Panc1 (cell line): Measurements from ENCODE around the gene ECHDC3. TPM values are rescaled to one million over a fixed set of nuclear protein-coding genes. Genes with fewer than 3 reads are reported as not detected.

Experiments
- ATAC-seq: fragments of 200-7000 bp; cut with Tn5 transposase; 2 replicates; pipeline ENCODE4 v1.9.1; 2020; ENCODE audit warnings: mild to moderate bottlenecking, moderate library complexity
- BruUV-seq: library from RNA; stranded (reverse); fragments of 400-500 nt; replicated peaks from 2 replicates; lab custom pipeline; 2021; lab: Mats Ljungman, UMichigan
- CTCF ChIA-PET: fragments of 300-600 bp; sonication (Branson Sonifier 250); formaldehyde crosslinking; loops from one replicate; lab custom pipeline; 2022; ENCODE audit warnings: antibody characterized with exemption; lab: Charles Lee
- POLR2A ChIA-PET: fragments of 300-600 bp; sonication (Branson Sonifier 250); formaldehyde crosslinking; loops from one replicate; lab custom pipeline; 2022; ENCODE audit warnings: antibody characterized with exemption; lab: Charles Lee
- DNase-seq: peaks from one replicate; pipeline ENCODE4 v3.0.0-alpha.2; 2010; ENCODE audit warnings: low read depth, low spot score
- H3K27ac ChIP-seq: 2 replicates; pipeline ENCODE4 v1.5.1; 2011; ENCODE audit warnings: mild to moderate bottlenecking, low read length, inconsistent platforms
- H3K27me3 ChIP-seq: fragments of 200-500 bp; sonication (Bioruptor generic); 2 replicates; pipeline ENCODE4 v1.6.0; 2014; ENCODE audit warnings: low read length, inconsistent platforms; ENCODE audit not compliant: control insufficient read depth, insufficient read depth
- H3K36me3 ChIP-seq: fragments of 200-500 bp; sonication (Bioruptor generic); 2 replicates; pipeline ENCODE4 v1.5.1; 2014; ENCODE audit warnings: inconsistent platforms, mild to moderate bottlenecking, low read length, moderate library complexity; ENCODE audit not compliant: control insufficient read depth, insufficient read depth
- H3K4me1 ChIP-seq: 2 replicates; pipeline ENCODE4 v1.5.1; 2011; ENCODE audit warnings: inconsistent platforms, mild to moderate bottlenecking, low read length, moderate library complexity; ENCODE audit not compliant: control insufficient read depth, insufficient read depth
- H3K4me3 ChIP-seq, 2 experiments: 2 replicates each; pipeline ENCODE4 v1.5.1; 2011 to 2012; ENCODE audit warnings: low read depth in 2 of 2, low read length in 2 of 2, mild to moderate bottlenecking in 2 of 2, inconsistent platforms in 1 of 2, moderate library complexity in 1 of 2
- H3K9me3 ChIP-seq: fragments of 200-500 bp; sonication (Bioruptor generic); 2 replicates; pipeline ENCODE4 v1.5.1; 2014; ENCODE audit warnings: low read depth, mild to moderate bottlenecking, inconsistent platforms, low read length, moderate library complexity; ENCODE audit not compliant: control insufficient read depth, insufficient read depth
- POLR2AphosphoS5 ChIP-seq: IDR thresholded peaks from 2 replicates; pipeline ENCODE4 v1.6.1; 2012; ENCODE audit warnings: mild to moderate bottlenecking, low read depth, low read length, moderate library complexity
- SIN3A ChIP-seq: IDR thresholded peaks from 2 replicates; pipeline ENCODE4 v1.6.1; 2012; ENCODE audit warnings: low read depth, mild to moderate bottlenecking, low read length, moderate library complexity, borderline replicate concordance; ENCODE audit not compliant: insufficient read depth
- TCF7L2 ChIP-seq: IDR thresholded peaks from 2 replicates; pipeline ENCODE4 v1.6.1; 2011; ENCODE audit warnings: mild to moderate bottlenecking, low read depth, low read length, inconsistent platforms
- in situ Hi-C: cut with HindIII; loops from 2 replicates; pipeline ENCODE4 v1.10.0; 2016; ENCODE audit warnings: low sequenced_read_pairs, low pct_unique_long_range_greater_than_20kb
- intact Hi-C: fragments of 100-400 bp; cut with micrococcal nuclease; formaldehyde crosslinking; loops from one replicate; pipeline ENCODE4 v1.10.0; 2022; ENCODE audit not compliant: unreplicated experiment
- total RNA-seq: library from RNA; stranded (reverse); gene quantifications from one replicate; pipeline ENCODE4 v1.2.1, GENCODE V29; 2021; ENCODE audit not compliant: unreplicated experiment
- TF ChIP-seq, protein P1 (sequence below), 2 experiments: IDR thresholded peaks; 2 replicates each; pipeline ENCODE4 v1.6.1; 2011 to 2012; ENCODE audit warnings: low read depth in 2 of 2, control low read depth in 1 of 2, low read length in 1 of 2, mild to moderate bottlenecking in 1 of 2, moderate library complexity in 1 of 2; ENCODE audit not compliant: insufficient read depth in 1 of 2
- TF ChIP-seq, protein P2 (sequence below): fragments of 450-650 bp; IDR thresholded peaks from 2 replicates; pipeline ENCODE4 v1.5.1; 2017; ENCODE audit warnings: mild to moderate bottlenecking

The ECHDC3 gene
- total RNA-seq, 1 experiment from 2014 or later, result 5.8 TPM

DNA sequence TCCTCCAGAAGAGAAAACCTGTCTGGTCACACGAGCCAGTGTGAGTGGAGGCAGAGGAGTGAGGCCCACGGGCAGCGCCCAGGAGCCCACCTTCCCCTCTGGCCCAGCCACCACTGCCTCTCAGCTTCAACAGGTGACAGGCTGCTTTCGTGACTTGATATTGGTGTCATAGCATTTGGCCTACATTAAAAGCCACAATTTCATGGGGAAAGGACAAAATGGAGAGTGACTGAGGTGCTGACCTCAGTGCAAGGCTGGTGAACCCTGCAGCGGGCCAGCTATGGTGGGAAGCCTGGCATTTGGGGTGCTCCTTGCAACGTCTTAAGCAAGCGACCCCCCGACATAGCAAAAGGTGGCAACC, 21.3 kb downstream of the ECHDC3 start:
- no peaks in the 10 kb centered on the region for H3K36me3 ChIP-seq
- H3K4me3 ChIP-seq, result no peak overlapping the region
- TF ChIP-seq, protein P1, sequence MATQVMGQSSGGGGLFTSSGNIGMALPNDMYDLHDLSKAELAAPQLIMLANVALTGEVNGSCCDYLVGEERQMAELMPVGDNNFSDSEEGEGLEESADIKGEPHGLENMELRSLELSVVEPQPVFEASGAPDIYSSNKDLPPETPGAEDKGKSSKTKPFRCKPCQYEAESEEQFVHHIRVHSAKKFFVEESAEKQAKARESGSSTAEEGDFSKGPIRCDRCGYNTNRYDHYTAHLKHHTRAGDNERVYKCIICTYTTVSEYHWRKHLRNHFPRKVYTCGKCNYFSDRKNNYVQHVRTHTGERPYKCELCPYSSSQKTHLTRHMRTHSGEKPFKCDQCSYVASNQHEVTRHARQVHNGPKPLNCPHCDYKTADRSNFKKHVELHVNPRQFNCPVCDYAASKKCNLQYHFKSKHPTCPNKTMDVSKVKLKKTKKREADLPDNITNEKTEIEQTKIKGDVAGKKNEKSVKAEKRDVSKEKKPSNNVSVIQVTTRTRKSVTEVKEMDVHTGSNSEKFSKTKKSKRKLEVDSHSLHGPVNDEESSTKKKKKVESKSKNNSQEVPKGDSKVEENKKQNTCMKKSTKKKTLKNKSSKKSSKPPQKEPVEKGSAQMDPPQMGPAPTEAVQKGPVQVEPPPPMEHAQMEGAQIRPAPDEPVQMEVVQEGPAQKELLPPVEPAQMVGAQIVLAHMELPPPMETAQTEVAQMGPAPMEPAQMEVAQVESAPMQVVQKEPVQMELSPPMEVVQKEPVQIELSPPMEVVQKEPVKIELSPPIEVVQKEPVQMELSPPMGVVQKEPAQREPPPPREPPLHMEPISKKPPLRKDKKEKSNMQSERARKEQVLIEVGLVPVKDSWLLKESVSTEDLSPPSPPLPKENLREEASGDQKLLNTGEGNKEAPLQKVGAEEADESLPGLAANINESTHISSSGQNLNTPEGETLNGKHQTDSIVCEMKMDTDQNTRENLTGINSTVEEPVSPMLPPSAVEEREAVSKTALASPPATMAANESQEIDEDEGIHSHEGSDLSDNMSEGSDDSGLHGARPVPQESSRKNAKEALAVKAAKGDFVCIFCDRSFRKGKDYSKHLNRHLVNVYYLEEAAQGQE (IDR thresholded peaks at IDR 0.05; ENCODE audit: insufficient read depth in 1 of 2, low read depth in 2 of 2, low read length in 1 of 2), result no peak
- TF ChIP-seq, protein P2, sequence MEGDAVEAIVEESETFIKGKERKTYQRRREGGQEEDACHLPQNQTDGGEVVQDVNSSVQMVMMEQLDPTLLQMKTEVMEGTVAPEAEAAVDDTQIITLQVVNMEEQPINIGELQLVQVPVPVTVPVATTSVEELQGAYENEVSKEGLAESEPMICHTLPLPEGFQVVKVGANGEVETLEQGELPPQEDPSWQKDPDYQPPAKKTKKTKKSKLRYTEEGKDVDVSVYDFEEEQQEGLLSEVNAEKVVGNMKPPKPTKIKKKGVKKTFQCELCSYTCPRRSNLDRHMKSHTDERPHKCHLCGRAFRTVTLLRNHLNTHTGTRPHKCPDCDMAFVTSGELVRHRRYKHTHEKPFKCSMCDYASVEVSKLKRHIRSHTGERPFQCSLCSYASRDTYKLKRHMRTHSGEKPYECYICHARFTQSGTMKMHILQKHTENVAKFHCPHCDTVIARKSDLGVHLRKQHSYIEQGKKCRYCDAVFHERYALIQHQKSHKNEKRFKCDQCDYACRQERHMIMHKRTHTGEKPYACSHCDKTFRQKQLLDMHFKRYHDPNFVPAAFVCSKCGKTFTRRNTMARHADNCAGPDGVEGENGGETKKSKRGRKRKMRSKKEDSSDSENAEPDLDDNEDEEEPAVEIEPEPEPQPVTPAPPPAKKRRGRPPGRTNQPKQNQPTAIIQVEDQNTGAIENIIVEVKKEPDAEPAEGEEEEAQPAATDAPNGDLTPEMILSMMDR, result no peak
- no peak for TF ChIP-seq POLR2AphosphoS5
- TF ChIP-seq TCF7L2, result no peak
- TF ChIP-seq SIN3A, result no peak
- in situ Hi-C loops (no loop called here), intact Hi-C loops (no loop called here)
- no TSS peak for BruUV-seq
- DNase-seq (no peak), ATAC-seq (no peak)
- H3K27me3 ChIP-seq, result no peaks in the 10 kb centered on the region
- H3K4me1 ChIP-seq, result no peaks in the 10 kb centered on the region
- ChIA-PET POLR2A (no interaction called here), CTCF (no interaction called here)
- no peaks in the 10 kb centered on the region for H3K9me3 ChIP-seq
- H3K27ac ChIP-seq, result no peak overlapping the region

DNA sequence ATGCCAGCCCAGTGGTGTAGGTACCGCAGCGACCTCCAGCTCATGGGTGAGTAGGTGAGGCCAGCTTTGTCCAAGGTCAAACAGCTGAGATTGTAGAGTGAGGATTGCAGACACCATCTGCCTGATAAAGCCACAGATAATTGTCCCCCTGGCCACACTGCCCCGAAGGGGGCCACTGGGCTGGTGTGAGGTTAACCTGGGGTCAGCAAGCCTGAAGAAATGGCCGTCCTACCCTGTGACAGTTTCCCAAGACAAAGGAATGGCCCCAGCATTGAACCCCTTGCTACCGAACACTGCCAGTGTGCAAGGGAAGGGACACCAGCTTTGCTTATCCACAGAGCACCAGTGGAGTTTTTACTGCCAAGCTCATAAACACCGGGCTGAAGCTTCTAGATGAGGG, 23.0 kb downstream of the ECHDC3 start:
- CTCF ChIA-PET, result no interaction called here
- POLR2A ChIA-PET, result no interaction called here

More for the DNA sequence above, 23.0 kb downstream of the ECHDC3 start:
- Histone ChIP-seq H3K4me3 (no peak overlapping the region), H3K9me3 (no peaks in the 10 kb centered on the region), H3K27ac (no peak overlapping the region), H3K36me3 (no peaks in the 10 kb centered on the region), H3K27me3 (no peaks in the 10 kb centered on the region), H3K4me1 (no peaks in the 10 kb centered on the region)
- in situ Hi-C loops, result no loop called here
- intact Hi-C loops, result no loop called here
- ATAC-seq, result no peak
- no peak for DNase-seq
- TF ChIP-seq TCF7L2 (no peak), POLR2AphosphoS5 (no peak), SIN3A (no peak)
- TF ChIP-seq, protein P1 (IDR thresholded peaks at IDR 0.05; ENCODE audit: insufficient read depth in 1 of 2, low read depth in 2 of 2, low read length in 1 of 2), result no peak
- TF ChIP-seq, protein P2, result no peak
- BruUV-seq, result no TSS peak
